Measurements from ENCODE around the gene SYVN1.

SYVN1 gene

DNA sequence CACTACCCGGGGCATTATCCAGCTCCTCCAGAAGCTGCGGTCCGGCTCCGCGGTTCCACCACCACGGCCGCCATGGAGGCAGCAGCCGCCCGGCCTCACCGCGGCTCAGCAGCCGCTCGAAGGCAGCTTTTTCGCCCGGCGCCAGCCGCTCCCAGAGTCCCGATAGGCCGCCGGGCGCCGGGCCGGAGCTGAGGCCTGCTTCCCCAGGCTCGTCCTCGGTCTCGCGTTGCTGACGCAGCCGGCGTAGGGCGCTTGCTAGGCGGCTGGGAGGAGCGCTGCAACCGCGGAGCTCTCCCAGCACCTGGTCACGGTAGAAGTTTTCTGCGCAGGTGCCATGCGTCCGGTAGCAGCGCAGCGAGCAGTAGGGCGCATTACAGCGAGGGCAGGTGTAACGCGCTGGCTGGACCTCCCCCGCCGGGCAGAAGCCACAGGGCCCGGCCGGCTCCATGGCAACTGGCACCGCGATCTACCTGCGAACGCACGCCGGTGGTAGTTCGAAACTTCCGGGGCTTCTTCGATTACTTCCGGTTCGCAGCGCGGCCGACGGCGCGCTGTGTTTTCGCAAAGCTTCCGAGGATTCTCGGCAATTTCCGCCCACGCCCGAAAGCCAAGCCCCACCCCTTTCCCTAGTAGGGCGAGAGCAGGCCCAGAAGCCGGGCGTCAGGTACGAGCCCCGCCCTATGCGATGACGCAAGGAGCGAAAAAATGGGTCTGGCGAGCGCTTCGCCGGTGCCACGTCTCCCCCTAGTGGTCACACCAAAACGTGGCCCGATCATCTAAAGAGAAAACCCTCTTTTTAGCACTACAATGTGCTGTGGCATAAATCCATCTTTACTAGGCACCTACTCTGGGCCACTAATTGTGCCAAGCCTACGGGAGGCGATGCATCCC is 16.9 kb downstream of the SYVN1 start, which contains the start of gene ZNHIT2 (continued):
- TF ChIP-seq, protein P1, sequence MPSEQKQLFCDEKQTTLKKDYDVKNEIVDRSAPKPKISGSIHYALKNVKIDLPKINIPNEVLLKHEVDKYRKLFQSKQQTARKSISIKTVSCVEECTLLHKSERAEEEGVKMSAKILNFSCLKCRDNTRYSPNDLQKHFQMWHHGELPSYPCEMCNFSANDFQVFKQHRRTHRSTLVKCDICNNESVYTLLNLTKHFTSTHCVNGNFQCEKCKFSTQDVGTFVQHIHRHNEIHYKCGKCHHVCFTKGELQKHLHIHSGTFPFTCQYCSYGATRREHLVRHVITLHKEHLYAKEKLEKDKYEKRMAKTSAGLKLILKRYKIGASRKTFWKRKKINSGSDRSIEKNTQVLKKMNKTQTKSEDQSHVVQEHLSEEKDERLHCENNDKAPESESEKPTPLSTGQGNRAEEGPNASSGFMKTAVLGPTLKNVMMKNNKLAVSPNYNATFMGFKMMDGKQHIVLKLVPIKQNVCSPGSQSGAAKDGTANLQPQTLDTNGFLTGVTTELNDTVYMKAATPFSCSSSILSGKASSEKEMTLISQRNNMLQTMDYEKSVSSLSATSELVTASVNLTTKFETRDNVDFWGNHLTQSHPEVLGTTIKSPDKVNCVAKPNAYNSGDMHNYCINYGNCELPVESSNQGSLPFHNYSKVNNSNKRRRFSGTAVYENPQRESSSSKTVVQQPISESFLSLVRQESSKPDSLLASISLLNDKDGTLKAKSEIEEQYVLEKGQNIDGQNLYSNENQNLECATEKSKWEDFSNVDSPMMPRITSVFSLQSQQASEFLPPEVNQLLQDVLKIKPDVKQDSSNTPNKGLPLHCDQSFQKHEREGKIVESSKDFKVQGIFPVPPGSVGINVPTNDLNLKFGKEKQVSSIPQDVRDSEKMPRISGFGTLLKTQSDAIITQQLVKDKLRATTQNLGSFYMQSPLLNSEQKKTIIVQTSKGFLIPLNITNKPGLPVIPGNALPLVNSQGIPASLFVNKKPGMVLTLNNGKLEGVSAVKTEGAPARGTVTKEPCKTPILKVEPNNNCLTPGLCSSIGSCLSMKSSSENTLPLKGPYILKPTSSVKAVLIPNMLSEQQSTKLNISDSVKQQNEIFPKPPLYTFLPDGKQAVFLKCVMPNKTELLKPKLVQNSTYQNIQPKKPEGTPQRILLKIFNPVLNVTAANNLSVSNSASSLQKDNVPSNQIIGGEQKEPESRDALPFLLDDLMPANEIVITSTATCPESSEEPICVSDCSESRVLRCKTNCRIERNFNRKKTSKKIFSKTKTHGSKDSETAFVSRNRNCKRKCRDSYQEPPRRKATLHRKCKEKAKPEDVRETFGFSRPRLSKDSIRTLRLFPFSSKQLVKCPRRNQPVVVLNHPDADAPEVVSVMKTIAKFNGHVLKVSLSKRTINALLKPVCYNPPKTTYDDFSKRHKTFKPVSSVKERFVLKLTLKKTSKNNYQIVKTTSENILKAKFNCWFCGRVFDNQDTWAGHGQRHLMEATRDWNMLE (tag by site-specific recombination; conservative IDR thresholded peaks at IDR 0.05; ENCODE audit: low read depth): peak; percentile 96
- TF ChIP-seq MYNN (tag by site-specific recombination; IDR thresholded peaks at IDR 0.05; ENCODE audit: borderline replicate concordance): no peak
- TF ChIP-seq, protein P2, sequence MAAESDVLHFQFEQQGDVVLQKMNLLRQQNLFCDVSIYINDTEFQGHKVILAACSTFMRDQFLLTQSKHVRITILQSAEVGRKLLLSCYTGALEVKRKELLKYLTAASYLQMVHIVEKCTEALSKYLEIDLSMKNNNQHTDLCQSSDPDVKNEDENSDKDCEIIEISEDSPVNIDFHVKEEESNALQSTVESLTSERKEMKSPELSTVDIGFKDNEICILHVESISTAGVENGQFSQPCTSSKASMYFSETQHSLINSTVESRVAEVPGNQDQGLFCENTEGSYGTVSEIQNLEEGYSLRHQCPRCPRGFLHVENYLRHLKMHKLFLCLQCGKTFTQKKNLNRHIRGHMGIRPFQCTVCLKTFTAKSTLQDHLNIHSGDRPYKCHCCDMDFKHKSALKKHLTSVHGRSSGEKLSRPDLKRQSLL (tag by site-specific recombination; IDR thresholded peaks at IDR 0.05): no peak
- TF ChIP-seq, protein P3, sequence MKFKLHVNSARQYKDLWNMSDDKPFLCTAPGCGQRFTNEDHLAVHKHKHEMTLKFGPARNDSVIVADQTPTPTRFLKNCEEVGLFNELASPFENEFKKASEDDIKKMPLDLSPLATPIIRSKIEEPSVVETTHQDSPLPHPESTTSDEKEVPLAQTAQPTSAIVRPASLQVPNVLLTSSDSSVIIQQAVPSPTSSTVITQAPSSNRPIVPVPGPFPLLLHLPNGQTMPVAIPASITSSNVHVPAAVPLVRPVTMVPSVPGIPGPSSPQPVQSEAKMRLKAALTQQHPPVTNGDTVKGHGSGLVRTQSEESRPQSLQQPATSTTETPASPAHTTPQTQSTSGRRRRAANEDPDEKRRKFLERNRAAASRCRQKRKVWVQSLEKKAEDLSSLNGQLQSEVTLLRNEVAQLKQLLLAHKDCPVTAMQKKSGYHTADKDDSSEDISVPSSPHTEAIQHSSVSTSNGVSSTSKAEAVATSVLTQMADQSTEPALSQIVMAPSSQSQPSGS (tag by site-specific recombination; IDR thresholded peaks at IDR 0.05; ENCODE audit: low read depth): peak; percentile 78
- no peak for TF ChIP-seq ZNF548 (tag by site-specific recombination; IDR thresholded peaks at IDR 0.05)
- TF ChIP-seq GLIS1 (tag by site-specific recombination; IDR thresholded peaks at IDR 0.05): peak; percentile 68
- TF ChIP-seq ZNF747 (tag by site-specific recombination; IDR thresholded peaks at IDR 0.05): no peak
- peak; percentile 65; the same call in 1 of the 2 replicates for TF ChIP-seq ZNF394 (tag by site-specific recombination; IDR thresholded peaks at IDR 0.05; ENCODE audit: borderline replicate concordance)
- TF ChIP-seq, protein P4, sequence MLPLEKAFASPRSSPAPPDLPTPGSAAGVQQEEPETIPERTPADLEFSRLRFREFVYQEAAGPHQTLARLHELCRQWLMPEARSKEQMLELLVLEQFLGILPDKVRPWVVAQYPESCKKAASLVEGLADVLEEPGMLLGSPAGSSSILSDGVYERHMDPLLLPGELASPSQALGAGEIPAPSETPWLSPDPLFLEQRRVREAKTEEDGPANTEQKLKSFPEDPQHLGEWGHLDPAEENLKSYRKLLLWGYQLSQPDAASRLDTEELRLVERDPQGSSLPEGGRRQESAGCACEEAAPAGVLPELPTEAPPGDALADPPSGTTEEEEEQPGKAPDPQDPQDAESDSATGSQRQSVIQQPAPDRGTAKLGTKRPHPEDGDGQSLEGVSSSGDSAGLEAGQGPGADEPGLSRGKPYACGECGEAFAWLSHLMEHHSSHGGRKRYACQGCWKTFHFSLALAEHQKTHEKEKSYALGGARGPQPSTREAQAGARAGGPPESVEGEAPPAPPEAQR (tag by site-specific recombination; IDR thresholded peaks at IDR 0.05): no peak
- no peak for TF ChIP-seq ZNF311 (tag by site-specific recombination; IDR thresholded peaks at IDR 0.05; ENCODE audit: borderline replicate concordance)
- peak; percentile 64; the same call in 1 of the 2 replicates for TF ChIP-seq KLF9 (tag by site-specific recombination; IDR thresholded peaks at IDR 0.05; ENCODE audit: low read depth)
- TF ChIP-seq ZNF133 (tag by site-specific recombination; IDR thresholded peaks at IDR 0.05): no peak
- TF ChIP-seq ZBTB7A (tag by site-specific recombination; IDR thresholded peaks at IDR 0.05; ENCODE audit: low read depth): peak; percentile 57; the same call in 1 of the 2 replicates
- TF ChIP-seq, protein P5, sequence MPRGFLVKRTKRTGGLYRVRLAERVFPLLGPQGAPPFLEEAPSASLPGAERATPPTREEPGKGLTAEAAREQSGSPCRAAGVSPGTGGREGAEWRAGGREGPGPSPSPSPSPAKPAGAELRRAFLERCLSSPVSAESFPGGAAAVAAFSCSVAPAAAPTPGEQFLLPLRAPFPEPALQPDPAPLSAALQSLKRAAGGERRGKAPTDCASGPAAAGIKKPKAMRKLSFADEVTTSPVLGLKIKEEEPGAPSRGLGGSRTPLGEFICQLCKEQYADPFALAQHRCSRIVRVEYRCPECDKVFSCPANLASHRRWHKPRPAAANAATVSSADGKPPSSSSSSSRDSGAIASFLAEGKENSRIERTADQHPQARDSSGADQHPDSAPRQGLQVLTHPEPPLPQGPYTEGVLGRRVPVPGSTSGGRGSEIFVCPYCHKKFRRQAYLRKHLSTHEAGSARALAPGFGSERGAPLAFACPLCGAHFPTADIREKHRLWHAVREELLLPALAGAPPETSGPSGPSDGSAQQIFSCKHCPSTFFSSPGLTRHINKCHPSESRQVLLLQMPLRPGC (tag by site-specific recombination; IDR thresholded peaks at IDR 0.05): peak; percentile 10; the same call in 1 of the 2 replicates
- no peak for TF ChIP-seq ZNF140 (tag by site-specific recombination; IDR thresholded peaks at IDR 0.05)
- peak; percentile 70 for TF ChIP-seq ZNF501 (tag by site-specific recombination; IDR thresholded peaks at IDR 0.05)
- TF ChIP-seq ZFP37 (tag by site-specific recombination; IDR thresholded peaks at IDR 0.05): peak; percentile 97
- TF ChIP-seq ZNF324 (tag by site-specific recombination; IDR thresholded peaks at IDR 0.05): peak; percentile 66; the same call in 1 of the 2 replicates
- no peak for TF ChIP-seq ZFP41 (tag by site-specific recombination; IDR thresholded peaks at IDR 0.05; ENCODE audit: borderline replicate concordance)
- TF ChIP-seq, protein P6, sequence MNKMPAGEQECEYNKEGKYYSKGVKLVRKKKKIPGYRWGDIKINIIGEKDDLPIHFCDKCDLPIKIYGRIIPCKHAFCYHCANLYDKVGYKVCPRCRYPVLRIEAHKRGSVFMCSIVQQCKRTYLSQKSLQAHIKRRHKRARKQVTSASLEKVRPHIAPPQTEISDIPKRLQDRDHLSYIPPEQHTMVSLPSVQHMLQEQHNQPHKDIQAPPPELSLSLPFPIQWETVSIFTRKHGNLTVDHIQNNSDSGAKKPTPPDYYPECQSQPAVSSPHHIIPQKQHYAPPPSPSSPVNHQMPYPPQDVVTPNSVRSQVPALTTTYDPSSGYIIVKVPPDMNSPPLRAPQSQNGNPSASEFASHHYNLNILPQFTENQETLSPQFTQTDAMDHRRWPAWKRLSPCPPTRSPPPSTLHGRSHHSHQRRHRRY (tag by site-specific recombination; IDR thresholded peaks at IDR 0.05): no peak
- peak; percentile 59; the same call in 1 of the 2 replicates for TF ChIP-seq ZNF76 (tag by site-specific recombination; IDR thresholded peaks at IDR 0.05; ENCODE audit: borderline replicate concordance, low read depth)
- no peak for TF ChIP-seq ZNF571 (tag by site-specific recombination; IDR thresholded peaks at IDR 0.05)
- TF ChIP-seq ZNF701 (tag by site-specific recombination; IDR thresholded peaks at IDR 0.05): no peak
- TF ChIP-seq ZBTB20 (tag by site-specific recombination; IDR thresholded peaks at IDR 0.05): no peak; the same call in 1 of the 2 replicates
- TF ChIP-seq ZNF585B (tag by site-specific recombination; IDR thresholded peaks at IDR 0.05): no peak
- no peak for TF ChIP-seq BCL11B (tag by site-specific recombination; IDR thresholded peaks at IDR 0.05; ENCODE audit: low read depth)
- no peak for TF ChIP-seq IKZF3 (tag by site-specific recombination; IDR thresholded peaks at IDR 0.05)

Measured in HEK293 (cell line).